ENCODE data around the gene KDM2B.
"Not testable (repeated sequence)": the region's sequence is repeated elsewhere in the genome, so short reads cannot be mapped to it uniquely, and the experiment has no call there.

GRCh38 chr12:121484564-121484963 lies 96.3 kb downstream of the KDM2B start:
- TF ChIP-seq CTCF (IDR thresholded peaks at IDR 0.05); ZFX (IDR thresholded peaks at IDR 0.05; ENCODE audit: borderline replicate concordance): not testable (repeated sequence)

Data from 22Rv1 (cell line).